HT-29 (cell line): ENCODE measurements around the gene CLOCK. TPM values are rescaled to one million over a fixed set of nuclear protein-coding genes. Genes with fewer than 3 reads are reported as not detected.
"Not testable (repeated sequence)": the region's sequence is repeated elsewhere in the genome, so short reads cannot be mapped to it uniquely, and the experiment has no call there.

Experiments used
- DNase-seq: peaks from one replicate; pipeline ENCODE4 v3.0.0-alpha.2; 2015; ENCODE audit warnings: low spot score
- total RNA-seq: library from RNA; depleted of rRNA; stranded (reverse); fragments of >200 nt; shearing (Covaris generic); gene quantifications from 2 replicates; pipeline ENCODE4 v1.2.3, GENCODE V29; 2014; rRNA removed

Gene CLOCK, protein sequence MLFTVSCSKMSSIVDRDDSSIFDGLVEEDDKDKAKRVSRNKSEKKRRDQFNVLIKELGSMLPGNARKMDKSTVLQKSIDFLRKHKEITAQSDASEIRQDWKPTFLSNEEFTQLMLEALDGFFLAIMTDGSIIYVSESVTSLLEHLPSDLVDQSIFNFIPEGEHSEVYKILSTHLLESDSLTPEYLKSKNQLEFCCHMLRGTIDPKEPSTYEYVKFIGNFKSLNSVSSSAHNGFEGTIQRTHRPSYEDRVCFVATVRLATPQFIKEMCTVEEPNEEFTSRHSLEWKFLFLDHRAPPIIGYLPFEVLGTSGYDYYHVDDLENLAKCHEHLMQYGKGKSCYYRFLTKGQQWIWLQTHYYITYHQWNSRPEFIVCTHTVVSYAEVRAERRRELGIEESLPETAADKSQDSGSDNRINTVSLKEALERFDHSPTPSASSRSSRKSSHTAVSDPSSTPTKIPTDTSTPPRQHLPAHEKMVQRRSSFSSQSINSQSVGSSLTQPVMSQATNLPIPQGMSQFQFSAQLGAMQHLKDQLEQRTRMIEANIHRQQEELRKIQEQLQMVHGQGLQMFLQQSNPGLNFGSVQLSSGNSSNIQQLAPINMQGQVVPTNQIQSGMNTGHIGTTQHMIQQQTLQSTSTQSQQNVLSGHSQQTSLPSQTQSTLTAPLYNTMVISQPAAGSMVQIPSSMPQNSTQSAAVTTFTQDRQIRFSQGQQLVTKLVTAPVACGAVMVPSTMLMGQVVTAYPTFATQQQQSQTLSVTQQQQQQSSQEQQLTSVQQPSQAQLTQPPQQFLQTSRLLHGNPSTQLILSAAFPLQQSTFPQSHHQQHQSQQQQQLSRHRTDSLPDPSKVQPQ
- 7.3 and 9.5 TPM in 2 replicates for total RNA-seq

DNA sequence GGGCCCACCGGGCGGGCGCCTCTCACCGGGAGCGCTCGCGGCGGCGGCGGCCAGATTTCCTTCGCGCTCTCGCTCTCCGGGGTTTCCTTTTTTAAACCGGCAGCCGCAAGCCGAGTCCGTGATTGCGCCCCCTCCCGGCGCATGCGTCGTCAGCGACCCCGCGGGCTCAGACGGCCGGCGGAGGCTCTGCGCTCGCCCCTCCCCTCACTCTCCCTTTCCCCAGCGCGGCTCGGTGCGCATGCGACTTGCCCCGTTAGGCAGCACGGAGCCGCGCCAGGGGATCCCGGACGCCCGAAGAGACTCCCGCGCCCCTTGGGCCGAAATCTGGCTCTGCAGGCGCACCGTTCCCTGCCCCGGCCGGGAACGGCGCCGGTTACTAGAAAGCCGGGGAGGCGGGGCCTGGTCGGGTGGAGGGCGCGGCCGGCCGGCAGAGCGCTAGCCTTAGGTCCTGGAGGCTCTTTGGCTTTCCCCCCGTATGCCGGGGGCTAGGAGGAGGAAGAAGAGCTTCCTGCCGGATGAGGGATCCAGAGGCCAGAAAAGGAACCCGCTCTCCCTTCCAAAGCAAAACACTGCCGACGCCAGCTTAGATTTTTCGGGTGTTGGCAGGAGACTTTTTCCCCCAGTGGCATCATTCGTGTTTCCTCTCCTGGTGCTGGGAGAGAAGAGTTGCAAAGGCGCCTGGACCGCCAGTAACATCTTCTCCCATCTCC is at the start of gene CLOCK:
Gene CLOCK, minus strand, starts transcription at position 154 of the 710 bp plus-strand sequence. CDS start 64,124 bp downstream, outside the sequence.
- peak; percentile 81 for DNase-seq

DNA sequence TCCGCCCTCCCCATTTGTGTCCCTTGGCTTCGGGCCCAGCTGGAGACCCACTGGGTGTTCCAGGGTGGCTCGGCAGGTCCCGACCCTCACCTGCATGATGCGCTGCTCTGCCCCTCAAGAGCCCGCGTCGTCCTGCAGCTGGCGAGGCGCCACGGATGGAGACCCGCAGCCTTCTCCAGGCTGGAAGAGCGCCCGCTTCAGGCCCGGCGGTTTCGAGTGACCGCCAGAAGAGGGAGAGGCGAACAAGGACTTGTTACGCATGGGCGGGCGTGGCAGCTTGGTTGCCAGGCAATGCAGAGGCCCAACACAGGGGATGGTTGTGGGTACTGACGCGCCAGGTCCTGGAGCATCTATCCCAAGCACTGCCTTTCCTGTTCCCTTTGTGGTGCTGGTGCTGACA is 45.3 kb upstream of the CLOCK start, which contains the start of gene PDCL2:
Gene PDCL2, minus strand, starts transcription at position 232 of the 400 bp plus-strand sequence. Its CDS starts 136 bp downstream, at position 96.
- no peak for DNase-seq

DNA sequence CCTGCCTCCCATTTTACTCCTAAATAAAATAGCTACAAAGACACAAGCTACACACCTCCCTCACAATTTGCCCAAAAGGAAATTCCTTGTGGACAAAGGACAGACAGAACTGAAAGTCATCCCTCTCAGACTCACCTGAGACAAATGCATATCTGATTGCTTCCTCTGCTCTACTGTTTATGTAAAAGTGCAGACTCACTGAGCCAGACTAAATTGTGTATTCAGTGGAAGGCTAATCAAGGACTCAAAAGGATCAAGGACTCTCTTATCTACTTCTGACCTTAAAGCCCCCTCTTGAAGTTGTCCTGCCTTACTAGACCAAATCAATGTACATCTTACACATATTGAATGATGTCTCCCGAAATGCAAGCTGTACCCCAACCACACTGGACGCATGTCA is 41.5 kb upstream of the CLOCK start:
- DNase-seq, result no peak

DNA sequence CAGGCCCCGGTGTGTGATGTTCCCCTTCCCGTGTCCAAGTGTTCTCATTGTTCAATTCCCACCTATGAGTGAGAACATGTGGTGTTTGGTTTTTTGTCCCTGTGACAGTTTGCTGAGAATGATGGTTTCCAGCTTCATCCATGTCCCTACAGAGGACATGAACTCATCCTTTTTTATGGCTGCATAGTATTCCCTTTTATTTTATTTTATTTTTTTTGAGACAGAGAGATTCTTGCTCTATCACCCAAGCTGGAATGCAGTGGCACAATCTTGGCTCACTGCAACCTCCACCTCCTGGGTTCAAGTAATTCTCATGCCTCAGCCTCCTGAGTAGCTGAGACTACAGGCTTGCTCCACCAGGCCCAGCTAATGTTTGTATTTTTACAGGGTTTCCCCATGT is 36.1 kb upstream of the CLOCK start:
- DNase-seq, result not testable (repeated sequence)

DNA sequence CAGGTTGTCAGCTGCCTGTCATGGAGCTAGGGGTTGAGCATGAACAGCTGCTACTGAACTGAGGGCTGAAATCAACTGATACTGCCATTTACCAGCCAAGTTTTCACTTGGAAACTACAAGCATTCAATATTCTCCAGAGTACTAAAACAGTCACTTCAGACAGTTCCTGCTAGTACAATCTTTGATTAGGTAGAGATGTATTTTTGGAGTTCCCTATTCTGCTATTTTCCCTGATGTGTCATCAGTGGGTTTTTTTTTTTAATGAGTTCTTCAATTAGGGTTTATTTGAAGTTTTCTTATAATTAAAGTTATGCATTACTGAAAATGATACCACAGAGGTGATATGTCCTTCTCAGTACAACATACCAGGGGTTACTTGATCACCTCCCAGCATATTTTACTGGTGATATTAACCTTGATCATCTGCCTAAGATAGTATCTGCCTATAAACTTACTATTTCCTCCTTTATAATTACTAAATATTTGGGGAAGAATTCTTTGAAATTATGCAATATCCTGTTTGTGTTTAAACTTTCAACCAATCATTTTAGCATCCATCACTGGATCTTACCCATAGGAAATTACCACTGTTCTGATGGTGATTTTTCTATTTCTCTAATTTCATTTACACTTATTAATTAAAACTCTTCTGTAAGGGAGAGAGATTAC is 31.8 kb upstream of the CLOCK start:
- peak; percentile 13 for DNase-seq

DNA sequence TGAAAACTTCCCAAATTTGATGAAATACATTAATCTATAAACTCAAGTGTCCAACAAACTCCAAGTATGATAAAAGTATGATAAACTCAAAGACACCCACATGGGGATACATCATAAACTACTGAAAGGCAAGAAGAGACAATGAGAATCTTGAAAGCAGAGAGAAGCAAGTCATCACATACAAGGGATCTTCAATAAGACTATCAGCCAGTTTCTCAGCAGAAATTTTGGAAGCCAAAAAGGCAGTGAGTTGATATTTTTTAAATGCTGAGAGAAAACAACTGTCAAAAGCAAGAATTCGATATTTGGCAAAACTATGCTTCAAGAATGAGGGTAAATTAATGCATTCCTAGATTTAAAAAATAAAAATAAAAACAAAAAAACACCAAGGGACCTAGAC is 28.8 kb upstream of the CLOCK start:
- DNase-seq, result no peak

DNA sequence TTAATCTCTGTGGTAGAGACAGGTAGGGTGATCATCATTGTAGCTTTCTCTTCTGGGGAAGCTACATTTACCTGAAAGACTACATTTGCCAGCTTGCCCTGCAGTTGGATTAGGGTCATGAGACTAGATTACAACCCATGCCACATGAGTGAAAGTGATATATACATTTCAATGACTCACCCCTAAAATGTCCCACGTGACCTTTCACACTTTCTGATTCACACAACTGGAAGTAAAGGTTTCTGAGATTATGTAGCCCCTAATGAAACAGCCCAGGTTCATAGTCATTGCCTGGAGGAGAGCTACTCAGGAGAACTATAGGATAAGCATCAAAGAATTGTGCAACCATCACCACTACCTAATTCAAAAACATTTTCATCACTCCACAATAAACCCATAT is 27.5 kb upstream of the CLOCK start:
- DNase-seq, result no peak

DNA sequence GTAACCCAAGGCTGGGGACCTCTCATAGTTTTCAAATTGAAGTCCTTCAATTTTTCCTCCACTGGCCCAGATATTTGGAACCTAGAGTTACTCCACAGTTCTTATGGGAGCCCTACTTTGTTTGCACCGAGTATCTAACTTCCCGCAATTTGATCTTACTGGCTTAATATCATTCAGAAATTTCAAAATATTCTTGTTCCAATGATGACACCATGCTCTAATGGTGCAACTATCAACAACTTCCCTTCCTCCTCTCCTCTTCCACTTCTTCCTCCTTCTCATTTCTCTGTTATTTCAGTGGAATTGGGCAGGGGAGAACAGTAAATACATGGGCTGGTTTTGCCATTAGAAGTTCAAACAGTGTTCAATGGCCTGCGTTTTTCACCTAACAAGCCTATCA is 25.1 kb upstream of the CLOCK start:
- DNase-seq, result no peak

DNA sequence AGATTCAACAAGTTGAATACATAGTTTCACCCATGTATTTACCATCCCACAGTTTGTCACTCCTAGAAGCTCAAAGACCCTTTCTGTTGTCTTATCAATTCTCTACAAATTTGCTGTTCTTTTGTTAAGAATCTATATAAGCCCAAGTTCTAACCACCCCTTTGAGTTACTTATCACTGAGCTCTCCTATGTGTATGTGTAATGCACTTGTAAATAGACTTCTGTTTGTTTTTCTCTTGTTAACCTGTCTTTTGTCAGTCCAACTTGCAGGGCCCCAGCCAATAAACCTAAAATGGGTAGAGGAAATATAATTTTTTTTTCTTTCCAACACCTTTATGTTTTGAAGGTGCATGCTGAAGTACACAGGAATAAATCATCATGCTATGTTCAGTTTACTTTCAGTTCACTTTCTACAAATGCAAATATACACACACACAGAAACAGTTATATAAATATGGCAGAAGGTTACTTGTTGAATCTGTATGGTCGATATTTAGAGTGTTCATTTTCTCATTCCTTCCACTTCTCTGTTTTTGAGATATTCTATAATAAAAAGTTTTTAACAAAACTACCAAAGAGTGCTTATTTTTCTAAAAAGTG is 22.3 kb upstream of the CLOCK start:
- DNase-seq, result no peak

DNA sequence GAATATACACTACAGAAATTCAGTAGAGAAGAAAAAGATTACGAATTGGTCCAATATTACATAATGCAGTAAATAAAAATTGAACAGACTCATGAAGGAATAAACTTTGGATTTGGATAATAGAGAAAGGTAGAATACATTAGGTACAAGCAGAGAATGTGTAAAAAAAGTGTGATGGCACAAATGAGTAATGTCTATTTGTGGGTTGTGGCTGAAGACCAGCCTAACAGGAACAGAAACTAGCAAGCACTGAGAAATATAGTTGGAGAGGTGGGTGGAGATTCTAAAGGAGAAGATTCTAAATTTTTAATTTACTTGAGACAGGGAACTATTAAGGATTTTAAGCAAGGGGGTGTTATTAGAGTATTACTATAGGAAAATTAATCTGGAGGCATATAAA is 15.2 kb upstream of the CLOCK start:
- DNase-seq, result no peak

DNA sequence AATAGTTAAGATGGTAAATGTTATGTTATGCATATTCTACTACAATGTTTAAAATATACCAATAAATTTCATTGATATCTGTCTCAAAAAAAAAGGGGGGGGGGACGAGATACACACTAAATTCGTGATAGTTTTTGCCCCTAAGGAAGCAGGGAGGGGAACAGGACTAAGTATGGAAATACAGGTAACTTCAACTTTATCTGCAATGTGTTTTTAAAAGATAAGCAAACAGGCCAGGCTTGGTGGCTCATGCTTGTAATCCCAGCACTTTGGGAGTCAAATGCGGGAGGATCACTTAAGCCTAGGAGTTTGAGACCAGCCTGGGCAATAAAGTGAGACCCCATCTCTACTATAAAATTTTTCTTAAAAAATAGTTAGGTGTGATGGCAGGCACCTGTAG is 13.4 kb upstream of the CLOCK start:
- no peak for DNase-seq

DNA sequence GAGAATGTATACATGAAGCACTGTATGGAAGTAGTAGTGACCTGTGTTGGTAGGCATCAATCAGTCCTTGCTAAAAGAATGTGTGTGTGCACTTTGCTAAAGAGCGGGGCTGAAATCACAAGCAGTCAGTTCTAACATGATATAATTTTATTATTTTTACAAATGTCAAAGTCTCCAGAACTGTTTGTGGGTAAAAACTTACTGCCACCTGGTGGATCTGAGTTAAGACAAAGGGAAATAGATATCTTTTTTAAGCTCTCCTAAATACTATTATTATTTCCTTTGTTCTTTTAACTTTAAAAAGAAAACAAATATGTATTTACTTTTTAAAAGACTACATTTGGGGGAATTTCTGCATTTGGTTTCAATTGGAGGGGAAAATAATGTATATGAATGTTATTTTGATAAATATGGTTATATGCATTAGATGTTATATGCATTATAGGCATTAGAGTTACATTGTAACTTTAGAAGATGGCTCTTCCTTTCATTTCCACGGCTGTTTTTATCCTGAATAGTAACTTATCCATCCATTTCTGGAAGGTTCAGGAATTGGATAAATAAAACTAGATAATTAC is 7.8 kb upstream of the CLOCK start:
- DNase-seq, result peak; percentile 56

DNA sequence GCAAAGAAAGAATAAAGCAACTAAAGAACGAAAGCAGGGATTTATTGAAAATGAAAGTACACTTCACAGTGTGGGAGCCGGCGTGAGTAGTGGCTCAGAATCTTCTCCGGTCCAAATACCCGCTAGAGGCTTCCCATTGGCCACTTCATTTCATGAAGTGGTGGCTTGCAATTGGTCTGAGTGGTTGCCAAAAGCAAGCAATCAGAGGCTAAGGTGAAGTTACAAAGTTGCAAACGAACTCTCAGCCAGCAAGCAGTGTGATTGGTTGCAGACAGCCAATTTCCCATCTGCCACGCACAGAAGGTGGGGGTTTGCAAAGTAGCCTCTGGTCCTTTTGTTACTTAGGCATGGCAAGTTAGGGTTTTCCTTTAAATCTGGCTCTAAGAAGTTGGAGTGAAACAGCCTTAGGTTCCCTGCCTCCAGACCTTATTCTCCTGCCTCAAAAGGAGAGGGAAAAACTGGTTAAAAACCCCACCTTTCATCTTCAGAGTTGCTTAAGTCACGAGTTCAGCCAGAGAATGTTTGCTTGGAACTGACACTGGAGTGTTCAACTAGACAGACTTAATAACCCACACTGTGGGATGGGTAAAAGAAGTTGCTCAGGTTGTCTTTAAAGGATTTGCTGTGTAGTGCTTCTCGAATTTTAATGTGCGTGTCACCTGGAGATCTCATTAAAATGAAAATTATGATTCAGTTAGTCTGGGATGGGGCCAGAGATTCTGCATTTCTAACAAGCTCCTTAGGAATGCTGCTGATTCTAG is 6.9 kb upstream of the CLOCK start:
- DNase-seq, result no peak

DNA sequence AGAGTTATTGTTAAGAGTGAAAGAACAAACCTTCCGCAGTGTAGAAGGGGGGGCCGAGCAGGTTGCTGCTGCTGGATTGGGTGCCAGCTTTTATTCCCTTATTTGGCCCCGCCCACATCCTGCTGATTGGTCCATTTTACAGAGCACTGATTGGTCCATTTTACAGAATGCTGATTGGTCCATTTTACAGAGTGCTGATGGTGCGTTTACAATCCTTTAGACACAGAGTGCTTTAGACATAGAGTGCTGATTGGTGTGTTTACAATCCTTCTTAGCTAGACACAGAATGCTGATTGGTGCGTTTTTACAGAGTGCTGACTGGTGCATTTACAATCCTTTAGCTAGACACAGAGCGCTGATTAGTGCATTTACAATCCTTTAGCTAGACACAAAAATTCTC is 5.3 kb upstream of the CLOCK start:
- not testable (repeated sequence) for DNase-seq

DNA sequence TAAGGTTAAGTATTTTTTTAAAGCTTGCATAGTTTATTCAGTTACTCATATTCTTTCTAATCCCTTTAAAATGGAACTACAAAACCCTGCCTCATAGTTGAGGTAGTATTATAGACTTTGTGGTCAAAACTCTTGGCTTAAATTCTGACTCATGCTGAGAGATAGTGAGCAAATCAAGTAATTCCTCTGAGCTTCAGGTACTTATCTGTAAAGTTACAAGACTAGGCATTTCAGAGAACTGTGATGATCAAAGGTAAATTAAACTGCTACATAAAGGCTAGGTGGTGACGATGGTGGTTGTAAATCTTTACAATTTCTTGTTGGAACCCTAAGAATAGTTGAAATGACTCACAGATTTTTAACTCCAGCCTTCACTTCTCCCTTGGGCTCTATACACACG is 3.2 kb upstream of the CLOCK start:
- peak; percentile 58 for DNase-seq

DNA sequence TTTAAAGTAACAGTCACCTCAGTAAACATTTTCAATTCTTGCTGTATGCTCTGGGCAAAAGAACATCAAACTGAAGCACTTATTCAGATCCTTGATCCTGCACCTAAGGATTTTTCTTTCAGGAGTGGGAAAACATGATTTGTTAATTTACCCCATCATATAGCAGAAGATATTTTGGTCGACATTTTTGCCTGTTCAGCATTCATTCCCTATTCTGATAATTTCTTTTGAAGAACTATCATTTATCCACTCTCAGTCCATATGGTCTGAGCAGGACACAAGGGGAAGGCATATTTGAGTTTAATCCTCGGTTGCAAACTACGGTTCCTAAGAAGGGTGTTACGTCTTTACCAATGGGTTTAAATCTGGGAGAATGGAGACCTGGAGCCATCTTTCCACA is 1.2 kb upstream of the CLOCK start:
- DNase-seq, result no peak

DNA sequence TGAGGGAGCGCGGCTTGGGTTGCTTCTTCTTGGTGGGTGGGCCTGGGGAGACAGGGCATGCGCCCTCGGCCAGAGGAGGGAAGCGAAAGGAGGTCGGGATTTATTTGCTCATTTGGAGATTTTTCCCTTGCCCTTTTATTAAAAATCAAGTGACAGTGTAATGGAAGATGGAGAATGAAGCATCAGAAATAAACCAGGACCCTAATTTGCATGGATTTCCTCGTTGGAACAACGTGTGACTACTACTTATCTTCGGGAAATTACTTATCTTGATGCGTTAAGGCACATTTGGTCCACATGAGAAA is 709 bp upstream of the CLOCK start:
- DNase-seq, result no peak

DNA sequence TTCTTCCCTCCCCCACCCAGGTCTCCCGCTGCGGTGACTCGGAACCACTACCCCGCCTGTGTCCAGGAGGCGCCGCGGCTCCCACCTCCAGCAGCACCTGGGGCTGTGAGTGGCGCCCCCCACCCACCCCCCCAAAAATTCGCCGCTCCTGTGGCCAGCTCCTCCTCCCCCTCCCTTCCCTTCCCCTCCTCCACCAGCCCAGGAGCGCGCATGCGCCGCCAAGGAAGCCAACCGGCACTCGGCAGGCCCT is 278 bp downstream of the CLOCK start:
- no peak for DNase-seq

DNA sequence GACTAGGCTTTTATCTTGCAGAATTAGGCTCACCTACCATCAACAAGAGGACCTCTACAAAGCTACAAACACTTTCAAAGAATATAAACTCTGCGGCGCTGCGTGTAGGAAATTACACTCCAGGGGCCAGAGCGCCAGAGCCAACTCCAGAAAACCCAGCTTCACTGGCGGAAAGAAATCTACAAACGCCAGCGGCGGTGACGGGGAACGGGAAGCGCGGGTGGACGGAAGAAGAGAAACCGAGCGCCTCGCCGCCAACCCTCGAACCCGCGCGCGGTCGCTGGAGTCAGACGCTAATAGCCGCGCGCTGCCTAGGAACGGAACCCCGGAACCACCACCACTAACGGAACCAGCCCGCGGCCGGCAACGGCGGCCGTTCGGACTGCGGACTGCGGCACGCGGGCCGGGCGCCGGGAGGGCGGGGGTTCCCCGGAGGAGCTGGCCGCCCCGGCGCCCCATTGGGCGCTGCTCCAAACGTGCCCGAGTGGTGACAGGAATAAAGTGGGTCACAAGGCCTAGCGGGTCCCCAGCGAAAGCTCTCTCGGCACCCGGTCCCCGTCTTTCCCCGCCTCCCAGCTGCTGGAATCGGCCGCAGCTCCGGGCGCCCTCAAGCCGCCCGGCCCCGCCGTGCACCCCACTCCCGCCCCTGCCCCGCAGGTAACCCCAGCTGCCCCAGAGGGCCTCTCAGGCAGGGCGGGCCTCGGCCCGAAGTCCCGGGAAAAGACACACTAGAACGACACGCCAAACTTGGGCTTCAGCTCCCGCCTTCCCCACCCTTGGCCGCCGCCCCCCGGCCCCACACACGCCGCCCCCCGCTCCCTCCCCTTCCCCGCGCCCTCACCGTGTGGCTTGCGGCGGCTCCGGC is 836 bp downstream of the CLOCK start:
- peak; percentile 80 for DNase-seq
